Erythroblast (primary cell): Measurements from ENCODE around the gene DEDD.

ENCODE experiments used
- GATA1 ChIP-seq: IDR thresholded peaks from 2 replicates; pipeline ENCODE4 v1.6.1; 2011; ENCODE audit warnings: low read depth, mild to moderate bottlenecking, control low read depth, low read length, moderate library complexity
- POLR2A ChIP-seq: IDR thresholded peaks from 2 replicates; pipeline ENCODE4 v1.6.1; 2011; ENCODE audit warnings: mild to moderate bottlenecking, low read length

GRCh38 chr1:161168906-161169305, 36.4 kb upstream of the DEDD start:
- TF ChIP-seq POLR2A (no peak), GATA1 (no peak)
